Measurements from ENCODE around the gene ZACN.
A peak's percentile ranks its signal among the peaks of the same experiment; 100 is the strongest.

Gene ZACN

DNA sequence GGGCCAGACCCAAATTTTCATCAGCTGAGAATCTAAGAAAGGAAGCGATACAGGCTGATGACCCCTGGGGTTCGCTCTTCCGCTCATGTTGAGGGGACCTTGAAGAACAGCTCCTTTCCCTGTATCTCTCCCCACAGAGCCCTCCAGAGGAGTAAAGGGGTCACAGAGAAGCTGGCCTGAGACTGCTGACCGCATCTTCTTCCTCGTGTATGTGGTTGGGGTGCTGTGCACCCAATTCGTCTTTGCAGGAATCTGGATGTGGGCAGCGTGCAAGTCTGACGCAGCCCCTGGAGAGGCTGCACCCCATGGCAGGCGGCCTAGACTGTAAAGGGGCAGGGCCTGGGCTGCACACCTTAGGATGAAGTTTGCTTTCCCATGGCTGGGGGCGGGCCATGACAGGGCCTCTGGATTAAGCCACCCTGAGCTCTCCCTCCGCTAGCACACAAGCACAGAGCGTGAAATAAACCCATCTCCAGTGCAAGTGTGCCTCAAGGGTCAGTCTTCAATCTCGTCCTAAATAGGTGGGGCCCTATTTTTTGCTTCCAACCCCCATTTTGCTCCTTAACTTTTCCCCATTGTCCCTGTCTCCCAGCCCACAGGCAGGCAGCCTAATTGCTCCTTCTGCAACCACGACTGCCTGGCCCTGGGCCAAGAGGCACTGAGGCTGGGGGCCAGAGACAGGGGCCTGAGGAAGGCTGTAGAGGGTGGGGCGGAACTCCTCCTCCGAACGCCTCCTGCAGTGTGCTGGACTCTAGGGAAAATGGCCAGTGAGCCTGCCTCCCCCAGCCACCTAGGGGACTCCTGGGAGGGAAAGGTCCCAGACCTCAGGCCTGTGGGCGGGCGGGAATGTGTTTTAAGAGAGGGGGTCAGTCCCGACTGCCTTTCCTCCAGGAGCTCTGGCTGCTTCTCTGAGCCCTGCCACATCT, 3.6 kb downstream of the ZACN start:
- no peak for DNase-seq

DNA sequence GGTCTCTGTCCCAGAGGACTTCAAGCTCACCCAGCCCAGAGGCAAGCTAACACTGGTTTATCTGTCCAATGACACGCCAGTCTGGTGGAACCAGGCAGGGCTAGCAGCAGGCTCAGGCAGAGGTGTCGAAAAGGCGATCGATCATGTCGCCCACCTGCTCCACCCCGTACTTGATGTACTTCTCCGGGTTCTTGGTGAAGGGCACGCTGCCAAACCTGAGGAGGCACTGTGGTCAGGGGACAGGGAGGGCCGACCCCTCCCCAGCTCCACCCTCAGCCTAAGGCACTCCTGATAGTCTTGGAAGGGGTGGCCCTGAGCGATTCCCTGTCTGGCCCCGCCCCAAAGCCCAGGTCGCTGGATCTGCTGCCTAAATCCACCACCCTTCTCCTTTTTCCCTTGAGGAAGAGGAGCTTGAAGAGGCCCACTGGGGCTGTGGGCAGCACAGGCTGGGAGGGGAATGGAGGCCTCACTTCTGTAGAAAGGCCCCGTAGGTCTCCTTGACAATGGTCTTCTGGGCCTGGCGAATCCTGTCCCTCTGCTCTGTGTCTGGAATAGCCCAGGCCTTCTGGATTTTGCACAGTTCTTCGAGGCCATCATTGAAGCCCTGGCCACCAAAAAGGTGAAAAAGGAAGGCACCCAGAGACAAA, 4.7 kb downstream of the ZACN start:
- no peak for DNase-seq

GRCh38 chr17:76085066-76085730, 6.2 kb downstream of the ZACN start:
- DNase-seq = no peak

DNA sequence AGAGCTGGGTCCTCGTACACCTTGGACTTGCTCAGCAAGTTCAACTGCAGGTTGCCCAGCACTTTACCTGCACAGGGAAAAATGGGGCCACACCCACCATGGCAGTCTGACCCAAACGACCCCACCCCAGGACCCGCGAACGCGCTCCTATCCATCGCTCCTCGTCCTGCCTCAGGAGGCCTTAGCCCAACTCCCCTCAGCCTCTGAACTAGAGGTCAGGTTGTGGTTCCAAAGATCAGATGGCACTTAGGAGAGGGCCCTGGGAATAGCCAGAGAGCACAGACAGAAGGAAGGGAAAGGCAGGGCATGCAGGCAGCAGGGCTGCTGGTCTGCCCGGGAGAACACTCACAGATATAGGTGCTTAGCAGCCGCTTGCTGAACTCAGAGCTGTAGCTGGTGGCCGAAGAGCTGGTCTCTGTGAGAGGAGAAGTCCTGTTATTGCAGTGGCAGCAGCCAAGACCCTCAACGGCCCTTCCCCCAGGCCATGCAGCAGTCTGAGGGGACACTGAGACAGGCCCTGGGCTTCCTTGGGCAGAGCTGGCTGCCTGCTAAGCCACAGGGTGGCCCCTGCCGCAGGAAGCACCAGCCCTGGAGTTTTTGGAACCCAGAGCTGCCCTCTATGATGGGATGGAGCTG, 6.9 kb downstream of the ZACN start:
- no peak for DNase-seq

DNA sequence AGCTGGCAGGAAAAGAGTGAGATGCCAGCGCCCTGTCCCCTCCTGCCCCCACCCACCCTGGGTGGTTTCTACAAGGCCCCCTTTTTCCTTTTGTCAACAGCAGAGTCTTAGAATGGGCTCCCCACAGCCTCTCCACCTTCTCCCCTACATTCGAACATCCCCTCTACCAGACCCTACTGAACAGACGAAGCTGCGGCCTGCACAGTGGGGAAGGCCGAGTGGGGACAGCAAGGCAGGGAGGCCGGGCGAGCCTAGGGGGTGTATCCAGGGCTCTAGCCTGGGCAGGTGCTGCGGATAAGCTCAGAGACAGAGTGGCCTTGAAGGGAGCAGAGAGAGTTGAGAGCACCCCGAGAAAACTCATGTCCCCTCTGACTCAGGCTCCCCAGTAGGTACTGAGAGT, 7.4 kb downstream of the ZACN start:
- DNase-seq = no peak

GRCh38 chr17:76087531-76087930, 8.5 kb downstream of the ZACN start:
- DNase-seq = no peak

- no peak for DNase-seq
Measured at GRCh38 chr17:76088041-76088867, 9.3 kb downstream of the ZACN start.

GRCh38 chr17:76088868-76089576, 10.0 kb downstream of the ZACN start:
- no peak for DNase-seq

- no peak for DNase-seq
Measured at GRCh38 chr17:76089680-76090516, 10.9 kb downstream of the ZACN start.

GRCh38 chr17:76090517-76091129, 11.6 kb downstream of the ZACN start:
- no peak for DNase-seq

GRCh38 chr17:76091526-76092286, 12.7 kb downstream of the ZACN start:
- DNase-seq = no peak

GRCh38 chr17:76092526-76093413, 13.8 kb downstream of the ZACN start:
- no peak for DNase-seq

GRCh38 chr17:76094046-76094445, 15.1 kb downstream of the ZACN start:
- no peak for DNase-seq

DNA sequence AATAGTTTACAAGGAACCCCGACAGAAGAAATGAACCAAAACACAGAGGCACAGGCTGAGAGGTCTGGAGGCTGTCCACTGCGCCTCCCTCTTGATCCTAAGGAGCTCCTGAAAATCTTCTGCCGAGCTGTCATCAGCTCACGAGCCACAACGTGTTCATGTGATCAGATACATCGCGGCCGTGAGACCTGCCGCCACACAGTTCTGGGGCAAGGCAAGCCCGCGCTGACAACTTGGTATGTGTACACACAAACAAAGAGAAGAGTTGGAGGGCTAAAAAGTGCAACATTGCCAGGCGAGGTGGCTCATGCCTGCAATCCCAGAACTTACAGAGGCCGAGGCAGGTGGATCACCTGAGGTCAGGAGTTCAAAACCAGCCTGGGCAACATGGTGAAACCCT, 17.0 kb downstream of the ZACN start:
- DNase-seq = no peak

DNA sequence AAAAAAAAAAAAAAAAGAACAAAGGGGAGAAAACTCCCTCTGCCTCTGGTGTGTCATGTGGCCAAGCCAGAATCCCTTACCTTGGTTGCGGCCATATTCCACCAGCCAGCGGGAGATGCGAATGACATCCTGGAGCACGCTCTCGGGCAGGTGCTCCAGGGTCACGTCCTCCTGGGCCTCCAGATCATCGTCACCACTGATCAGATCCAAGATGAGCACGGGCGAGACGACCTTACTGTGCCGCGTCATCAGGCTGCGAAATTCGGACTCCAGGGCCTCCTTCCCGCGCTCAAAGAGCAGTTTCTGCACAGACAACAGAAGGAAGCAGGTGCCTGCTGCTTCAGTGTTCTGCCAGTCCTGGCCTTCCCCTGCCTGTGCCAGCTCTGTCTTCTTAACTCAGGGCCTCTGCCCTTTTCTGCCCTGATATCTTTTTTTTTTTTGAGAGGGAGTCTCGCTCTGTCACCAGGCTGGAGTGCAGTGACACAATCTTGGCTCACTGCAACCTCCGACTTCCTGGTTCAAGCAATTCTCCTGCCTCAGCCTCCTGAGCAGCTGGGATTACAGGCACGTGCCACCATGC, 18.8 kb downstream of the ZACN start:
- DNase-seq = no peak

DNA sequence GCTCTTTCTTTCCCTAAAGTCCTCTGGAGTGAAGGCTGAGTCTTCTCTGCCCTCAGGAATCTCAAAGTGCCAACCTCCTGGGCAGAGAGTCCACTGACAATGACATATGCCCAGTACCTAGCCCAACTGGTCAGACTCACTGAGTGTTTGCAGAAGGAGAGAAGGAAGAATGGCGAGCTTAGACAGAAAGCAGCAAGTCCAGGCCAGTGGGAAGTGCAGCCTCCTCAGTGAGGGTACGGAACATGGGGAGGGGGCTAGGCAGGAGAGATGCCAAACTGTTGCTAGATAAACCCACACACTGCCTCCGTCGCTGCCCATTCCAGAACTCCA, 23.9 kb downstream of the ZACN start:
- DNase-seq = no peak

- DNase-seq = peak; percentile 92 to 94
Measured at GRCh38 chr17:76103274-76104139, 24.5 kb downstream of the ZACN start, which contains the start of gene EXOC7. TSS of gene EXOC7 (minus strand) at chr17:76103787. CDS start at chr17:76103692, 95 bp downstream.
